ENCODE results near the gene ARHGAP9.
"Not testable (repeated sequence)": the region's sequence is repeated elsewhere in the genome, so short reads cannot be mapped to it uniquely, and the experiment has no call there.

ARHGAP9 gene

GRCh38 chr12:57512665-57513064 is 33.0 kb upstream of the ARHGAP9 start:
- no peak overlapping the region for H3K4me3 Mint-ChIP-seq

GRCh38 chr12:57511588-57512325 is 32.1 kb upstream of the ARHGAP9 start:
- H3K9me3 Mint-ChIP-seq, result no peaks in the 10 kb centered on the region
- H3K36me3 Mint-ChIP-seq (ENCODE audit: low read depth), result peaks cover 54% of the 10 kb centered on the region
- no peaks in the 10 kb centered on the region for H3K27me3 Mint-ChIP-seq (ENCODE audit: low read depth)
- peaks cover 4% of the 10 kb centered on the region for H3K4me1 Mint-ChIP-seq (ENCODE audit: low read depth)
- H3K4me3 Mint-ChIP-seq, result no peak overlapping the region
- H3K27ac Mint-ChIP-seq, result no peak overlapping the region

More at GRCh38 chr12:57512665-57513064, 33.0 kb upstream of the ARHGAP9 start:
- Mint-ChIP-seq H3K4me1 (ENCODE audit: low read depth) (peaks cover 6% of the 10 kb centered on the region), H3K27me3 (ENCODE audit: low read depth) (no peaks in the 10 kb centered on the region), H3K9me3 (no peaks in the 10 kb centered on the region), H3K27ac (no peak overlapping the region), H3K36me3 (ENCODE audit: low read depth) (peaks cover 62% of the 10 kb centered on the region)

GRCh38 chr12:57511161-57511560 is 31.5 kb upstream of the ARHGAP9 start:
- H3K36me3 Mint-ChIP-seq (ENCODE audit: low read depth), result peaks cover 51% of the 10 kb centered on the region
- peaks cover 4% of the 10 kb centered on the region for H3K4me1 Mint-ChIP-seq (ENCODE audit: low read depth)
- no peaks in the 10 kb centered on the region for H3K27me3 Mint-ChIP-seq (ENCODE audit: low read depth)
- H3K9me3 Mint-ChIP-seq, result no peaks in the 10 kb centered on the region
- no peak overlapping the region for H3K27ac Mint-ChIP-seq
- H3K4me3 Mint-ChIP-seq, result no peak overlapping the region

- H3K27ac Mint-ChIP-seq; H3K4me1 Mint-ChIP-seq (ENCODE audit: low read depth); H3K27me3 Mint-ChIP-seq (ENCODE audit: low read depth); H3K9me3 Mint-ChIP-seq; H3K4me3 Mint-ChIP-seq: not testable (repeated sequence)
- peaks cover 39% of the 10 kb centered on the region for H3K36me3 Mint-ChIP-seq (ENCODE audit: low read depth)
These were observed 28.1 kb upstream of the ARHGAP9 start for GRCh38 chr12:57507796-57508195.

- not testable (repeated sequence) for H3K9me3 Mint-ChIP-seq; H3K4me3 Mint-ChIP-seq; H3K4me1 Mint-ChIP-seq (ENCODE audit: low read depth); H3K27me3 Mint-ChIP-seq (ENCODE audit: low read depth); H3K27ac Mint-ChIP-seq
- peaks cover 31% of the 10 kb centered on the region for H3K36me3 Mint-ChIP-seq (ENCODE audit: low read depth)
These were observed 26.9 kb upstream of the ARHGAP9 start for GRCh38 chr12:57506541-57506940.

- not testable (repeated sequence) for H3K27ac Mint-ChIP-seq
These were observed 22.8 kb upstream of the ARHGAP9 start for GRCh38 chr12:57502311-57502969.

GRCh38 chr12:57500213-57500612 is 20.5 kb upstream of the ARHGAP9 start:
- no peak overlapping the region for H3K4me3 Mint-ChIP-seq

More at GRCh38 chr12:57502311-57502969, 22.8 kb upstream of the ARHGAP9 start:
- H3K36me3 Mint-ChIP-seq (ENCODE audit: low read depth), result peaks cover 48% of the 10 kb centered on the region
- not testable (repeated sequence) for H3K4me1 Mint-ChIP-seq (ENCODE audit: low read depth); H3K9me3 Mint-ChIP-seq; H3K27me3 Mint-ChIP-seq (ENCODE audit: low read depth); H3K4me3 Mint-ChIP-seq

GRCh38 chr12:57498571-57498970 is 18.9 kb upstream of the ARHGAP9 start:
- Mint-ChIP-seq H3K36me3 (ENCODE audit: low read depth) (peaks cover 48% of the 10 kb centered on the region), H3K4me3 (no peak overlapping the region), H3K27ac (no peak overlapping the region), H3K9me3 (no peaks in the 10 kb centered on the region), H3K4me1 (ENCODE audit: low read depth) (peaks cover 9% of the 10 kb centered on the region), H3K27me3 (ENCODE audit: low read depth) (no peaks in the 10 kb centered on the region)

More at GRCh38 chr12:57500213-57500612, 20.5 kb upstream of the ARHGAP9 start:
- Mint-ChIP-seq H3K9me3 (no peaks in the 10 kb centered on the region), H3K27ac (no peak overlapping the region), H3K36me3 (ENCODE audit: low read depth) (peaks cover 53% of the 10 kb centered on the region), H3K4me1 (ENCODE audit: low read depth) (peaks cover 9% of the 10 kb centered on the region), H3K27me3 (ENCODE audit: low read depth) (no peaks in the 10 kb centered on the region)

- Mint-ChIP-seq H3K4me3 (no peak overlapping the region), H3K27ac (no peak overlapping the region), H3K36me3 (ENCODE audit: low read depth) (peaks cover 47% of the 10 kb centered on the region), H3K4me1 (ENCODE audit: low read depth) (peaks cover 9% of the 10 kb centered on the region), H3K9me3 (no peaks in the 10 kb centered on the region), H3K27me3 (ENCODE audit: low read depth) (no peaks in the 10 kb centered on the region)
These were observed 18.5 kb upstream of the ARHGAP9 start for GRCh38 chr12:57498132-57498502.

- H3K27ac Mint-ChIP-seq, result no peak overlapping the region
- H3K4me1 Mint-ChIP-seq (ENCODE audit: low read depth), result peaks cover 11% of the 10 kb centered on the region
- no peaks in the 10 kb centered on the region for H3K9me3 Mint-ChIP-seq
- H3K27me3 Mint-ChIP-seq (ENCODE audit: low read depth), result no peaks in the 10 kb centered on the region
- H3K4me3 Mint-ChIP-seq, result no peak overlapping the region
- peaks cover 50% of the 10 kb centered on the region for H3K36me3 Mint-ChIP-seq (ENCODE audit: low read depth)
These were observed 17.8 kb upstream of the ARHGAP9 start for GRCh38 chr12:57497223-57498131.

GRCh38 chr12:57496822-57497221 is 17.2 kb upstream of the ARHGAP9 start:
- no peaks in the 10 kb centered on the region for H3K9me3 Mint-ChIP-seq
- no peak overlapping the region for H3K4me3 Mint-ChIP-seq
- peaks cover 11% of the 10 kb centered on the region for H3K4me1 Mint-ChIP-seq (ENCODE audit: low read depth)
- peaks cover 47% of the 10 kb centered on the region for H3K36me3 Mint-ChIP-seq (ENCODE audit: low read depth)
- no peak overlapping the region for H3K27ac Mint-ChIP-seq
- no peaks in the 10 kb centered on the region for H3K27me3 Mint-ChIP-seq (ENCODE audit: low read depth)

GRCh38 chr12:57495051-57495701 is 15.5 kb upstream of the ARHGAP9 start:
- not testable (repeated sequence) for H3K4me3 Mint-ChIP-seq; H3K27ac Mint-ChIP-seq; H3K9me3 Mint-ChIP-seq; H3K27me3 Mint-ChIP-seq (ENCODE audit: low read depth)
- Mint-ChIP-seq H3K36me3 (ENCODE audit: low read depth) (peaks cover 46% of the 10 kb centered on the region), H3K4me1 (ENCODE audit: low read depth) (peaks cover 11% of the 10 kb centered on the region)

- Mint-ChIP-seq H3K36me3 (ENCODE audit: low read depth) (peaks cover 39% of the 10 kb centered on the region), H3K4me1 (ENCODE audit: low read depth) (peaks cover 28% of the 10 kb centered on the region), H3K4me3 (peak overlapping the region; percentile 38)
These were observed 12.0 kb upstream of the ARHGAP9 start for GRCh38 chr12:57491393-57492280.

More at GRCh38 chr12:57491393-57492280, 12.0 kb upstream of the ARHGAP9 start:
- peak overlapping the region; percentile 75 for H3K27ac Mint-ChIP-seq
- no peaks in the 10 kb centered on the region for H3K9me3 Mint-ChIP-seq
- H3K27me3 Mint-ChIP-seq (ENCODE audit: low read depth), result no peaks in the 10 kb centered on the region

Measured in T-helper 1 cell treated with Interleukin-12 subunit alpha and Interleukin-12 subunit beta and Interleukin-4 antibody, amounts not matched to agents 30 μg/mL and 1 μg/mL, for 36 hours (primary cell).